Rectal smooth muscle tissue (tissue), 1 donor: ENCODE measurements around the gene CTNND2.

Source experiments
- H3K27ac ChIP-seq: one replicate; pipeline ENCODE4 v1.7.0; 2013; ENCODE audit warnings: low read depth, low read length, inconsistent platforms
- H3K27me3 ChIP-seq: one replicate; pipeline ENCODE4 v1.7.0; 2013; ENCODE audit warnings: low read length; ENCODE audit not compliant: control insufficient read depth, insufficient read depth
- H3K36me3 ChIP-seq: one replicate; pipeline ENCODE4 v1.7.0; 2013; ENCODE audit warnings: low read length; ENCODE audit not compliant: control insufficient read depth, insufficient read depth
- H3K4me1 ChIP-seq: one replicate; pipeline ENCODE4 v1.7.0; 2013; ENCODE audit warnings: low read length; ENCODE audit not compliant: control insufficient read depth, insufficient read depth
- H3K4me3 ChIP-seq: one replicate; pipeline ENCODE4 v1.7.0; 2013; ENCODE audit warnings: low read length
- H3K9ac ChIP-seq: one replicate; pipeline ENCODE4 v1.7.0; 2013; ENCODE audit warnings: low read length

Gene CTNND2

GRCh38 chr5:11737010-11737409 is 167.2 kb downstream of the CTNND2 start:
- no peaks in the 10 kb centered on the region for H3K36me3 ChIP-seq
- H3K27me3 ChIP-seq: no peaks in the 10 kb centered on the region
- H3K4me1 ChIP-seq: no peaks in the 10 kb centered on the region
- no peak overlapping the region for H3K9ac ChIP-seq
- no peak overlapping the region for H3K4me3 ChIP-seq
- no peak overlapping the region for H3K27ac ChIP-seq

DNA sequence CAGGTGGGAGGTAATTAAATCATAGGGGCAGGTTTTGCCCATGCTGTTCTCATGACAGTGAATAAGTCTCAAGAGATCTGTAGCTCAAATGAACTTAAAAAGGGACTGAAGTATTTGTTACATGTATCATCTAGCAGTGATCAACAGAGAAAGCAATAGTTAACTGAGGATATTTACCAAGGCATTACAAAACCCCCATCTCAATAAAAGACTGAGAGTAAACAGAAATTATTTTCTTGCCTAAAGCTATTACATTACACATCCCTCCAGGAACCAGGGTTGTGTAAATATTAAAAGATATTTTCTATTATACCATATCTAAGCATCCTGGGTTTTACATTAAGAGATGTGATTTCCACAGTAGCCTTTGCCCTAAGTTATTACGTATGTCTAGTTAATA is 169.9 kb downstream of the CTNND2 start:
- H3K27me3 ChIP-seq: no peaks in the 10 kb centered on the region
- H3K9ac ChIP-seq: no peak overlapping the region
- H3K36me3 ChIP-seq: no peaks in the 10 kb centered on the region
- H3K4me3 ChIP-seq: no peak overlapping the region
- no peak overlapping the region for H3K27ac ChIP-seq
- no peaks in the 10 kb centered on the region for H3K4me1 ChIP-seq

DNA sequence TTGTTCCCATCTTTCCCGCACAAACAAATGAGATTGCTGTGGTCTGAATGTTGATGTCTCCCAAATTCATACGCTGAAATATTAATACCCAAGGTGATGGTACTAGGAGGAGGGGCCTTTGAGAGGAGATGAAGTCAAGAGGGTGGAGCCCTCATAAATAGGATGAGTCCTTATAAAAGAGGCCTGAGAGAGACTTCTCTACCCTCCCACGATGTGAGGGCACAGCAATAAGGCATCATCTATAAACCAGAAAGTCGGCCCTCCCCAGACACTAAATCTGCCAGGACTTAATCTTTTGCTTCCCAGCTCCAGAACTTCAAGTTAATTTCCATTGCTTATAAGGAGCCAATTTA is 170.4 kb downstream of the CTNND2 start:
- H3K27ac ChIP-seq: no peak overlapping the region
- no peaks in the 10 kb centered on the region for H3K36me3 ChIP-seq
- no peak overlapping the region for H3K4me3 ChIP-seq
- no peak overlapping the region for H3K9ac ChIP-seq
- H3K4me1 ChIP-seq: no peaks in the 10 kb centered on the region
- no peaks in the 10 kb centered on the region for H3K27me3 ChIP-seq

- H3K27me3 ChIP-seq: no peaks in the 10 kb centered on the region
- no peaks in the 10 kb centered on the region for H3K36me3 ChIP-seq
- no peak overlapping the region for H3K4me3 ChIP-seq
- H3K9ac ChIP-seq: no peak overlapping the region
- no peak overlapping the region for H3K27ac ChIP-seq
- no peaks in the 10 kb centered on the region for H3K4me1 ChIP-seq
Measured at GRCh38 chr5:11733185-11733839, 170.9 kb downstream of the CTNND2 start.

- Histone ChIP-seq H3K27me3 (no peaks in the 10 kb centered on the region), H3K9ac (no peak overlapping the region), H3K36me3 (no peaks in the 10 kb centered on the region), H3K4me3 (no peak overlapping the region), H3K4me1 (no peaks in the 10 kb centered on the region), H3K27ac (no peak overlapping the region)
Measured at GRCh38 chr5:11724940-11725339, 179.3 kb downstream of the CTNND2 start.

DNA sequence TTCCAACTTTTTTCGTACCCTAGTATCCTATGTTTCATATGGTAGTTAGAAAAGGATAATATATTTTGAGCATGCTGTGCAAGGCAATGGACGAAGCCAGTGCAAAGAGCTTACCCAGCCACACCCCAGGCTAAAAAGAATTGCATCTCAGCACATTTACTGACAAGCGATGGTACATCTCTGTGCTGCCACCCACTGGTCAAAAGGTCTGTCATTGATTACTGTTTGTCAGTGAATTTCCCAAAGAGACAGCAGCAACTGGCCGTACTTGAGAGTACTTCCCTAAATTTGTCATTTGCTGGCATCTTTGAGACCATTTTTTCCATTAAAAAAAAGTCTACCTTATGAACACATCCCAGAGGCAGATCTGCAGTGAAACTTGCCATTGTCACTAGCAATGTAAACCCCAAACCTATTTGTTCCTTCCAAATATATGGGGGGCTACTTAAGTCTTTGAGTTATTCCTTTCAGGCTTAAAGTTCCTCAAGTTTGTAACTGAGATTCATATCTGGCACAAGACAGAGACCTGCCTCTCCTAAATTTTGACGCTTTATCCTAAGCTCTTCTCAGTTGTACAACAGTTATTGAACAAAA is 184.3 kb downstream of the CTNND2 start:
- Histone ChIP-seq H3K4me1 (no peaks in the 10 kb centered on the region), H3K4me3 (no peak overlapping the region), H3K27me3 (no peaks in the 10 kb centered on the region), H3K36me3 (no peaks in the 10 kb centered on the region), H3K27ac (no peak overlapping the region), H3K9ac (no peak overlapping the region)

DNA sequence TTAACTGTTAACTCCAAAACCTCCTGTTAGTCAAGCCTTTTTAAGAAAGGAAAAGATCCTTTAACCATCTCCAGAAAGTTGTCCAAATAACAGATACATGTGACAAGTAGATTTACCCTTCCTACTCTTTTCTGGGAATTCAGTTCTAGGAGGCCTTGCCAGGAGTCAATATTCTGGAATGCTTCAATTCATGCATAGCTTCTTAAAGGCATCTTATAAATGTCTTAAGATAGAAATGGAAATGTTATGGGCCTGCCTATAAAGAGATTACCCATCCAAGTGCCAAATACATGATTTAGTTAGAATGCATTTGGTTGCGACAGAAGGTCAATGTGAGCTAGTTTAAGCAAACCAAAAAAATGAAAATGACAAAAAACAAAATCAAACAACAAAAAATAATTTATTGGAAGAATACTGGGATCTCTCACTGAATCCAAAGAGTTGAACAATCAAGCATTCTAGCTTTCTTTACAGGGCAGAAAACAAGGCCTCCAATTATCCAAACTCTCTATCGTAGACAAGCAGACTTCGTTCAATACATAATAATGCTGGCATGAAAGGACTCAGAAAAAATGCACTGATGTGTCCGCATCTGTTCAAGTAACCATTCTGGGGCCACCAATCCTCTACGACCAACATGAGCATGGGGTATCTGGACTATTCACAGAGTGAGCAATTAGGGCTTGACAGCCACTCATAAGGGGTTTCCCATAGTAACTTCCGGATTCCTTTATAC is 188.6 kb downstream of the CTNND2 start:
- Histone ChIP-seq H3K4me3 (no peak overlapping the region), H3K4me1 (no peaks in the 10 kb centered on the region), H3K36me3 (no peaks in the 10 kb centered on the region), H3K27ac (no peak overlapping the region), H3K27me3 (no peaks in the 10 kb centered on the region), H3K9ac (no peak overlapping the region)

DNA sequence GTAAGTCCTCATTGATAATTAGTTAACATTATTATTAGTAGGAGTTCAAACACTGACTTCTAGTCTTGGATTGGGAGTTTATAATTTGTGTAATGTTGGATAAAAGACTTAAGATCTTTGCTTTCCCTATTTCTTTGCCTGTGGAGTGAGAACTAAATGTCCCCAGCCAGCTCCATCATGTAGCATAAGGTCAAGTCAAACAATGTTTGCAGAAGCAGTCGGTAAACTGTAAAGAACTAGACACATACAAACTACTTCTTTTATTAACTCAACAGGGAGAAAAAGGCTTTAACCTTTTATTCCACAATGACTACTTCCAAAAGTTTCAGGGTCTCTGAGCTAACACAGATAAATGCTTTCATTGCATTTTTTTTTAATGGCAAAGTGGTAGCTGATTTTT is 192.3 kb downstream of the CTNND2 start:
- H3K27ac ChIP-seq: no peak overlapping the region
- H3K4me1 ChIP-seq: no peaks in the 10 kb centered on the region
- no peaks in the 10 kb centered on the region for H3K27me3 ChIP-seq
- H3K4me3 ChIP-seq: no peak overlapping the region
- H3K36me3 ChIP-seq: no peaks in the 10 kb centered on the region
- no peak overlapping the region for H3K9ac ChIP-seq

GRCh38 chr5:11709021-11709420 is 195.2 kb downstream of the CTNND2 start:
- H3K9ac ChIP-seq: no peak overlapping the region
- no peaks in the 10 kb centered on the region for H3K36me3 ChIP-seq
- H3K4me3 ChIP-seq: no peak overlapping the region
- H3K4me1 ChIP-seq: no peaks in the 10 kb centered on the region
- H3K27me3 ChIP-seq: no peaks in the 10 kb centered on the region
- no peak overlapping the region for H3K27ac ChIP-seq

DNA sequence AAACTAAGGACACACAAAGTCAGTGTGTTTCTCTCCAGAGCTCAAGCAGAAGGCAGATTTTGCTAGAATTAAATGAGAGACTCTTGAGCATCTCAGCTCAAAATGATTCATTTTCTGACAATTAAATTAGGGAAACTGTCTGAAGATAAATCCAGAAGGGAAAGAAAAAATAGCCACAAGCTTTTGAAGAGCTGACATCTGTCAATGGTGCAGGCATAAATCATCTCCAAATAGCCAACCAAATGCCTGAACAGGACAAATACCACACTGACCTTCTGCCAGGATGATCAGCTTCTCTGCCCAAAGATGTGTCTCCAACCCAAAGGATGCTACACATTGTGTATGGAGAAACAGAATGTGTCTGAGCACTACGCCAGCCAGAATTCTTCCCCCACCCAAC is 199.3 kb downstream of the CTNND2 start:
- no peaks in the 10 kb centered on the region for H3K4me1 ChIP-seq
- no peaks in the 10 kb centered on the region for H3K27me3 ChIP-seq
- no peak overlapping the region for H3K27ac ChIP-seq
- H3K4me3 ChIP-seq: no peak overlapping the region
- no peaks in the 10 kb centered on the region for H3K36me3 ChIP-seq
- no peak overlapping the region for H3K9ac ChIP-seq

- Histone ChIP-seq H3K36me3 (no peaks in the 10 kb centered on the region), H3K27ac (no peak overlapping the region), H3K4me3 (no peak overlapping the region), H3K27me3 (no peaks in the 10 kb centered on the region), H3K4me1 (no peaks in the 10 kb centered on the region), H3K9ac (no peak overlapping the region)
Measured at GRCh38 chr5:11700391-11700790, 203.9 kb downstream of the CTNND2 start.

- no peaks in the 10 kb centered on the region for H3K36me3 ChIP-seq
- H3K4me3 ChIP-seq: no peak overlapping the region
- no peaks in the 10 kb centered on the region for H3K4me1 ChIP-seq
- H3K9ac ChIP-seq: no peak overlapping the region
- H3K27me3 ChIP-seq: no peaks in the 10 kb centered on the region
- H3K27ac ChIP-seq: no peak overlapping the region
Measured at GRCh38 chr5:11692636-11693035, 211.6 kb downstream of the CTNND2 start.

- Histone ChIP-seq H3K27me3 (no peaks in the 10 kb centered on the region), H3K4me1 (no peaks in the 10 kb centered on the region)
Measured at GRCh38 chr5:11687498-11687897, 216.7 kb downstream of the CTNND2 start.

More at GRCh38 chr5:11687498-11687897, 216.7 kb downstream of the CTNND2 start:
- no peaks in the 10 kb centered on the region for H3K36me3 ChIP-seq
- H3K9ac ChIP-seq: no peak overlapping the region
- H3K4me3 ChIP-seq: no peak overlapping the region
- no peak overlapping the region for H3K27ac ChIP-seq
